ENCODE data around the gene PTRHD1.

PTRHD1 gene

DNA sequence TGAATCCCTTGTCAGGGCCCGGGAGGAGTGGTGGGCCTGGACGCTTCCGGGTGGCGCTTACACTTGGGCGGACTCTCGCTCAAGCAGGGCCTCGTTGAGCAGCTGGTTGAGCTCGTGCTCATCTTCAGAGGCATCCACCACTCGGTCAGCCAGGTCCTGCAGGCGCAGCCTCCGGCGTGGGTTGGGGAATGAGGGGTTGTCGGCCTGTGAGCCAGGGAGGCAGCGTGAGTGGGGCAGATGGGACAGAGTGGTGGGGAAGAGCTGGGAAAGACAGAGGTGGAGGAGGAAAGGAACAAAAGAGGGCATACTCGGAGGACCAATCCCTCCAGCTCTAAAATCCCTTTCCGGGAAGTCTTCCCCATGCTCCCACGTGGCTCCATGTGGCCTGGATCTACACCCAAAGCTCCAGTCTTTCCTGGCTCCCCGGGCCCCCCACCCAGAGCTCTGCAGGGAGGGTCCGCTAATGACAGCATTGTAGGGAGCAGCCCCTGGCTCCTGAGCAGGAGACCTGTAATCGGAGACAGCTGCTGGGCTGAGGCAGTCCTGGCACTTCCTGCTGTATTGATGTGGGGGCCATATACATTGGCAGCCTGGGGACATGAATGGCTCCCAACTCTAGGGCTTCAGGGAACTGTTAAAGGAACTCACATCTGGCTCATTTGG, 41.7 kb upstream of the PTRHD1 start:
- H3K36me3 ChIP-seq (ENCODE audit: control insufficient read depth, insufficient read depth, low read length), result no peaks in the 10 kb centered on the region
- no peak overlapping the region for H3K27ac ChIP-seq (ENCODE audit: low read depth, low read length)
- H3K27me3 ChIP-seq (ENCODE audit: control insufficient read depth, insufficient read depth, low read length), result no peaks in the 10 kb centered on the region
- H3K9ac ChIP-seq (ENCODE audit: low read length), result no peak overlapping the region
- H3K4me3 ChIP-seq (ENCODE audit: low read length), result no peak overlapping the region
- H3K4me1 ChIP-seq (ENCODE audit: control insufficient read depth, insufficient read depth, low read length), result no peaks in the 10 kb centered on the region

DNA sequence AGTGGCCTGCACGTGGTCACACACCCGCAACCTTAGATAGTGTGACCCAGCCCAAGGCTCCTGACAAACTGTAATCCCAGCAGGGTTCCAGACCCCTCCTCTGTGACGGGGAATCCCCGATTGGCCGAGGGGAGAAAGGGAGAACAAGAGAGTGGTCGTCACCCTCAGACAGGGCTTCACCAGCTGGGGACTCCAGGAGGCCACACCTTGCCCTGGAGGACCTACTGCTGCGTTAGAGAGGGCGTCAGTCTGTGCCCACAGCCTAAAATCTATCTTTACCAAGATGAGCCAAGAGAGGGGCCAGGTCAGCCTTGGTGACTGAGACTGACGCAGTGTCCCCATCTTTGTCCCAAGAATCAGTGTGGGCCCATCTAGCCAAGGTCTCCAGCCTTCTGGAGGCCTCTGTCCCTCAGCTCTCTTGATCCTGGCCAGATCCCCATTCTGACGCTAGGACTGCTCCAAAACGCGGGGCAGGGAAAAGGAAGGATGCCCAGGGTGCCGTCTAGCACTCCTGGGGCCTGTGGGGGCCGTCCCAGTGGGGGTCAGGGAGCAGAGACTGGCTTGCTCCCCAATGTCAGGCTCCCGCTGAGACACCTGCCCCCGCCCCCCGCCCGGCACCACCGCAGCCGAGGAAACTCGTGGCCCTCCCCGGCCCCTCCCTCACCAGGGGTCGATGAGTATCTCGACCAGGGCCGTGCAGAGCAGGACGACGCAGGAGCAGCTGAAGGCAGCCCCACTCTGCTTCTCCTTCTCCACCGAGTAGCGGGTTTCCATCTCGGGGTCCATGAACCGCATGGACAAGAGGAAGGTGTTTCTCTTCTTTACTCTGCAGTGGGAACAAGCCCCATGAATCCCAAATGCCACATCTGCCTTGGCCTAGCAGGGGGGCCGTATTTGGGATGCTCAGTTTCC, 40.9 kb upstream of the PTRHD1 start:
- Histone ChIP-seq H3K9ac (ENCODE audit: low read length) (no peak overlapping the region), H3K27ac (ENCODE audit: low read depth, low read length) (no peak overlapping the region), H3K4me3 (ENCODE audit: low read length) (no peak overlapping the region), H3K27me3 (ENCODE audit: control insufficient read depth, insufficient read depth, low read length) (no peaks in the 10 kb centered on the region), H3K36me3 (ENCODE audit: control insufficient read depth, insufficient read depth, low read length) (no peaks in the 10 kb centered on the region), H3K4me1 (ENCODE audit: control insufficient read depth, insufficient read depth, low read length) (no peaks in the 10 kb centered on the region)

DNA sequence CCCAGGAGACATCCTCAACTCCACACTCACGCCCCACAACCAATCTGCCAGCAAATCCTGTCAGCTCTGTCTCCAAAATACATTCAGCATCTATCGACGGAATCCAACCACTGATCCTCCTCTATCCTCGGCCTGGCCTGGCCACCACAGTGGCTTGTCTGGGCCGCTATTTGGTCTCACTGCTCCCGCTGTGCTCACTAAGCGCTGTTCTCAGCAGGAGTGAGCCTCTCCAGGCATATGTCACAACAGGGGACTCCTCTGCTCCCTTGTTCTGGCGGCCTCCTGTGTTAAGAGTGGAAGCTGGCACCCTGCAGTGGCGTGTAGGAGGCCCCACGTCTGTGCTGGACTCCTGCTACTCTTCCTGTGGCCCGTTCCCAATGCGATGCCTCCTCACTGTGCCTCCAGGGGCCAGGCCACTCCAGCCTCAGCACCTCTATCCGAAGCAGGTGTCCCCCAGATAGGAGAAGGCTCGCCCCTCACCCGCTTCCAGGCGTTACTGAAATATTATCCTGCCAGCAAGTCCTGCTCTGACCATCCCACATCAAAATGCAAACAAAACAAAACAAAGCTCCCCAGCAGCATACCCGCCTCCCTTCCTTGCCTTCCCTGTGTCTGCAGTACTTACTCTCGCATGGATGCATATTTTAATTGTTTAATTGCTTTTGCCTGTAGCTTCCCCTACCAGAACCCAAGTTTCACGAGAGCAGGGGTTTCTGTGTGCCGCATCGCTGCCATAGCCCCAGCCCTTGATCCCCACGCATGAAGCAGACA, 39.9 kb upstream of the PTRHD1 start:
- Histone ChIP-seq H3K27me3 (ENCODE audit: control insufficient read depth, insufficient read depth, low read length) (no peaks in the 10 kb centered on the region), H3K36me3 (ENCODE audit: control insufficient read depth, insufficient read depth, low read length) (no peaks in the 10 kb centered on the region), H3K9ac (ENCODE audit: low read length) (no peak overlapping the region), H3K4me1 (ENCODE audit: control insufficient read depth, insufficient read depth, low read length) (no peaks in the 10 kb centered on the region), H3K27ac (ENCODE audit: low read depth, low read length) (no peak overlapping the region), H3K4me3 (ENCODE audit: low read length) (no peak overlapping the region)

DNA sequence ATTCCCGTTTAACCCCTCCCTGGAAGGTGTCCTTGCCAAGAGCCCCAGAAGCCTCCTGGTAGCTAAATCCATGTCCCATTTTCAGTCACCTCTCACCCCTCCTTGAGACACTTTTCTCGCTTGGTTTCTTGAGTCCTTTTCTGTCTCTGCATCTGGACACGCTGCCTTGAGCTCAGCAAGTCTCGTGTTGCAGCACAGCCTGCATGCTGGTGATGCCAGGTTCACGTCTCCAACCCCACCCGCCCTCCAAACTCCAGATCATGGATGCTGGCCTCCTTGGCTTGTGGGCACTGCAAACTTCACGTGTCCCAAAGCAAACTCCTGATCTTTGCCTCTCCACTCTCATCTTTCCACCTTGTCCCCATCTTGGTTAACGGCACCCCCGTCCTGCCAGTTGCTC, 39.3 kb upstream of the PTRHD1 start:
- Histone ChIP-seq H3K4me3 (ENCODE audit: low read length) (no peak overlapping the region), H3K36me3 (ENCODE audit: control insufficient read depth, insufficient read depth, low read length) (no peaks in the 10 kb centered on the region), H3K9ac (ENCODE audit: low read length) (no peak overlapping the region), H3K27ac (ENCODE audit: low read depth, low read length) (no peak overlapping the region), H3K27me3 (ENCODE audit: control insufficient read depth, insufficient read depth, low read length) (no peaks in the 10 kb centered on the region), H3K4me1 (ENCODE audit: control insufficient read depth, insufficient read depth, low read length) (no peaks in the 10 kb centered on the region)

DNA sequence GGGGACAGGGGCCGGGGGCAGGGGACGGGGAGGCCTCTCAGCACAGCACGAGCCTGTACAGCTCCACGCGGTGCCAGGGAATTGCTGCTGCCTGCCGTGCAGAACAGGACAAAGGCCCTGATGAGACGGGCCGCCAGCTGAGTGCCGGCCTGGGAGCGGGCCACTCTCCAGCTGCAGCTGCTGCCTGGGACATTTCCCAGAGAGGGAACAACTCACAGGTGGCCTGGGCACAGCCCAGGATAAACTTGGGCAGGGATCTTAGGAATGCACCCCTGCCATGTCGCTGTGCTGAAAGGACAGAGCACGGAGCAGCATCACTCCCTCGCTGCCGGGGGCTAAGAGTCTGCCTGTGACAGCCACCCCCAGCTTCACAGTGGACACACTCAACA, 38.9 kb upstream of the PTRHD1 start:
- H3K27me3 ChIP-seq (ENCODE audit: control insufficient read depth, insufficient read depth, low read length), result no peaks in the 10 kb centered on the region
- H3K36me3 ChIP-seq (ENCODE audit: control insufficient read depth, insufficient read depth, low read length), result no peaks in the 10 kb centered on the region
- no peak overlapping the region for H3K4me3 ChIP-seq (ENCODE audit: low read length)
- H3K9ac ChIP-seq (ENCODE audit: low read length), result no peak overlapping the region
- H3K4me1 ChIP-seq (ENCODE audit: control insufficient read depth, insufficient read depth, low read length), result no peaks in the 10 kb centered on the region
- no peak overlapping the region for H3K27ac ChIP-seq (ENCODE audit: low read depth, low read length)

DNA sequence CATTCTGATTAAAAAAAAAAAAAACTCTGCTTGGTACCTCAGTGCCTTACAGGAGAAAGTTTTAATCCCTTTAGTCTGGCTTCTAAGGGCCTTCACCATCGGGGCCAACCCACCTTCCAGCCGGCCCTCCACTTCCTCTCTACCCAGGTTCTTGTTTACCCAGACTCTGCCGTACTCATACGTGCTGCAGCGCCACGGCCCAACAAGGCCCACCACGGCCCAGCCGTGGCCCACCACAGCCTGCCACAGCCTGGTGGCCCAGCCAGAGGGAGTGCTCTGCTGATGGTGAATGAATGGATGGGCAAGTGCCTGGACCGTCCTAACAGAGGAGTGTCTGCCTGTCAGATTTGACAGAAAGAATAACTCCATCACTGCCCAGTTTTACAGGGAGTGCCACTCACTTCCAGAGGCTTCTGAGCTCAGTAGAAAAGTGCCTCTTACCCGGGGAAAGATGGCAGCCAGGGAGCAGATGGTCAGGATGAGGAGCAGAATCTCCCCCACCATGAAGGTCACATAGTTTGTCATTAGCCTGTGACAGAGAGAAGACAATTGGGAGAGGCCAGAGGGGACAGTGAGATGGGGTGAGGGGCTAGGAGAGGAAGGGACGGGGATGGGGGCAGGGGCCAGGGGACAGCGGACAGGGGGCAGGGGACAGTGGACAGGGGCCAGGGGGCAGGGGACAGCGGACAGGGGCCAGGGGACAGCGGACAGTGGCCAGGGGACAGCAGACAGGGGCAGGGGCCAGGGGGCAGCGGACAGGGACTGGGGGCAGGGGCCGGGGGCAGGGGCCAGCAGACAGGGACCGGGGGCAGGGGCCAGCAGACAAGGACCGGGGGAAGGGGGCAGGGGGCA, 38.3 kb upstream of the PTRHD1 start:
- H3K9ac ChIP-seq (ENCODE audit: low read length), result no peak overlapping the region
- no peaks in the 10 kb centered on the region for H3K36me3 ChIP-seq (ENCODE audit: control insufficient read depth, insufficient read depth, low read length)
- no peaks in the 10 kb centered on the region for H3K27me3 ChIP-seq (ENCODE audit: control insufficient read depth, insufficient read depth, low read length)
- H3K27ac ChIP-seq (ENCODE audit: low read depth, low read length), result no peak overlapping the region
- no peak overlapping the region for H3K4me3 ChIP-seq (ENCODE audit: low read length)
- H3K4me1 ChIP-seq (ENCODE audit: control insufficient read depth, insufficient read depth, low read length), result no peaks in the 10 kb centered on the region

DNA sequence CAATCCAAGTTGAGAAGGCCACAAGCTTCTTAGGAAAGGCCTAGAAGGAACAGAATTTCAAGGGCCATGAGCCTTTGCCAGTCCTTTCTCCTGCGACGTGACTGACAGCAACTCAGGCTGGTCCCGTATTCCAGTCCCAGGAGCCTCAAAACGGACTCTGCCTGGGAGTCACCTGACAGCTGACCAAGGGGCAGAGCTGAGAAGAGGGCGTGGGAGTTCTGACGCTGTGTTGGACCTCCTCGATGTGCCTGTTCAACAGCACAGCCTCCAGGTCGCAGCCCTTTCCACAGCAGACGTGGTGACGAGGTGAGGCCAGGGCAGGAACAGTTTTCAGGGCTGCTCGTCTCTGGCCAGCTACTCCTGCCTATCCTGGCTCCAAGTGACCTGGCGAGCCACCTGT, 37.6 kb upstream of the PTRHD1 start:
- Histone ChIP-seq H3K27ac (ENCODE audit: low read depth, low read length) (no peak overlapping the region), H3K36me3 (ENCODE audit: control insufficient read depth, insufficient read depth, low read length) (no peaks in the 10 kb centered on the region), H3K4me1 (ENCODE audit: control insufficient read depth, insufficient read depth, low read length) (no peaks in the 10 kb centered on the region), H3K9ac (ENCODE audit: low read length) (no peak overlapping the region), H3K4me3 (ENCODE audit: low read length) (no peak overlapping the region), H3K27me3 (ENCODE audit: control insufficient read depth, insufficient read depth, low read length) (no peaks in the 10 kb centered on the region)

DNA sequence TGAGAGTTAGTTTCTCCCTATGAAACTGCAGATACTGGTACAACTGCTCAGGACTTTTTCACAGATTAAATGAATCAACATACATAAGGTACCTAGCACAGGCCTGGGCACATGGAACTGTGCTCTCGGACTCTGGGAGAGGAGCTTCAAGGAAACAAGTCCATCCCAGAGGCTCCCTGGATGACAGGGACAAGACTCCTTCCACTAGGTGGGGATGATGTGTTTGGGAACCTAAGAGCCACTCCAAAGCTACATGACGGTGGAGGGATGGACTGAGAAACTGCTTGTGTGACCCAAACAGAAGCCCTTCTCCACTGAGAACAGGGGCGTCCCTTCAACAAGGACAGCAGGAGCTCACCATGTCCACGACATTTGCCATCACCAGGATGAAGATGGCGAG, 37.2 kb upstream of the PTRHD1 start:
- Histone ChIP-seq H3K4me3 (ENCODE audit: low read length) (no peak overlapping the region), H3K27me3 (ENCODE audit: control insufficient read depth, insufficient read depth, low read length) (no peaks in the 10 kb centered on the region), H3K4me1 (ENCODE audit: control insufficient read depth, insufficient read depth, low read length) (no peaks in the 10 kb centered on the region), H3K27ac (ENCODE audit: low read depth, low read length) (no peak overlapping the region), H3K9ac (ENCODE audit: low read length) (no peak overlapping the region), H3K36me3 (ENCODE audit: control insufficient read depth, insufficient read depth, low read length) (no peaks in the 10 kb centered on the region)

DNA sequence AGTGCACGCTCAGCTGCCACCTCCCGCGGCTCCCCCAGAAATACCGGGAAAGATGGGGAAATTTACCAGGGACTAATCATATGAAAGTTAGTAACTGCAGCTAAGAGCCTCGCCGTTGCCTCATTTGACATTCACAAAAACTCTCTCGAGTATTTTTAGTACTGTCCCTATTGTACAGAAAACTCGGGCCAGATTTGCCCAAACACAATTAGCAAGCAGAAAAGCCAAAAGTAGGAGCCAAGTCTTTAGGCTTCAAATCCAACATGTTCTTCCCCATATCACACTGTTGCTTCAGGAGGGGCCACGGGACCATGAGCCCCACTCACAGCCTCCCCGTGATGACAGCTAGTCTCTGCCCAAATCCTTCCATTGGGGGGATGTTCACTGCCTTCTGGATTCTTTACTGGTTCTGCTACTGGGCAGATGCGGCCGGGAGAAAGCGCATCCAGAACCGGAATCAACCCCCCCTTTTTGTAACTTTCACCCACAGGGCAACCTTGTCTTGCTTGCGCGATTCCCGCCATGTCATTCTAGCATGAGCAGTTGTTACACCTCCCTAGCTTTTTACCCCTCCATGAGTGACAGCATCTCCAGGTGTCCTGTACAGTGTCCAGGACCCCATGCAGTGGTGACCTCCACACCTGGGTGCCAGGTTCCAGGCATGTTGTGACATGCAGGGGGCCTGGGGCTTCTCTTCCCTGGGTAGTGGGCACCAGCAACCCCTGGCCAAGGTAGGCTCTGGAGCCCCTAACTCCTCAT, 35.2 kb upstream of the PTRHD1 start:
- no peaks in the 10 kb centered on the region for H3K27me3 ChIP-seq (ENCODE audit: control insufficient read depth, insufficient read depth, low read length)
- H3K4me1 ChIP-seq (ENCODE audit: control insufficient read depth, insufficient read depth, low read length), result no peaks in the 10 kb centered on the region
- no peak overlapping the region for H3K9ac ChIP-seq (ENCODE audit: low read length)
- no peaks in the 10 kb centered on the region for H3K36me3 ChIP-seq (ENCODE audit: control insufficient read depth, insufficient read depth, low read length)
- no peak overlapping the region for H3K27ac ChIP-seq (ENCODE audit: low read depth, low read length)
- H3K4me3 ChIP-seq (ENCODE audit: low read length), result no peak overlapping the region

DNA sequence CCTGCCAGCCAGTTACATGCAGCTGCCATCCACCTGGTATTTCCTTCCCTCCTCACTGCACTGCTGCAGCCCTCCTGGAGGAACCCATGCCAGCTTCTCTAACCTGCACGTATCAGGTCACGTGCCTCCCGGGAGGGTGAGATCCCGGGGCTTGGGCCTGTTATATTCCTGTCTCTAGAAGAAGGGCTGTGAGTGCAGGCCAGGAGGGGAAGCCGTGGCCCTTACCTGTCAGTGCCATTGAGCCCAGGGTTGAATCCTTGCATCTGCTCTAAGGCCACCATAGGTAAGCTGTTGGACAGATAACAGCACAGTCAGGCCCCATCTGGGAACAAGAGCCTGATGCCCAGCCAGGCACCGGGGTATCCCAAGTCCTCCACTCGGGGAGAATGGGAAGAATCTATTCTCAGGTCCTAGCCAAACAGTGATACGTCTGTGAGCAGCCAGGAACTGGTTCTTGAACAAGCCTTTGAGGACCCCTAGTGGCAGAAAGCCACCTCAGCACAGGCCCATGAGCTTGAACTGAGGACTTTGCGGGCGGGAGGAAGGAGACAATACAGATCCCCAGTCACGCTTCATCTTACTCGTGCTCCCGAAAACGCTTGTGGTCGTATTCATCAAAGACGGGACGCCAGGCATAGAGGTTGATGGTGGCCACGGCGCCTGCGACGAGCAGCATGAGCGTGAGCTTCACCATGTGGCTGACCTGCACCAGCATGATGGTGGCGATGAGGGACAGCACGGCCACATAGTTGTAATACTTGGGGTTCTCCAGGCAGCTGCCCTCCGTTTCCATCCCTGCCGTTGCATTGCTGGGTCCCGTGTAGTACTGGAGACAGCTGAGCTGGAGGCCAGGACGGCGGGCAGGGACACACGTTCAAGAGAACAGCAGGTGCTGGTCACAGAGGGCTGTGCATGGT, 34.4 kb upstream of the PTRHD1 start:
- Histone ChIP-seq H3K27me3 (ENCODE audit: control insufficient read depth, insufficient read depth, low read length) (no peaks in the 10 kb centered on the region), H3K36me3 (ENCODE audit: control insufficient read depth, insufficient read depth, low read length) (peaks cover 3% of the 10 kb centered on the region), H3K9ac (ENCODE audit: low read length) (no peak overlapping the region), H3K4me1 (ENCODE audit: control insufficient read depth, insufficient read depth, low read length) (no peaks in the 10 kb centered on the region), H3K27ac (ENCODE audit: low read depth, low read length) (no peak overlapping the region), H3K4me3 (ENCODE audit: low read length) (peak overlapping the region; percentile 14)

DNA sequence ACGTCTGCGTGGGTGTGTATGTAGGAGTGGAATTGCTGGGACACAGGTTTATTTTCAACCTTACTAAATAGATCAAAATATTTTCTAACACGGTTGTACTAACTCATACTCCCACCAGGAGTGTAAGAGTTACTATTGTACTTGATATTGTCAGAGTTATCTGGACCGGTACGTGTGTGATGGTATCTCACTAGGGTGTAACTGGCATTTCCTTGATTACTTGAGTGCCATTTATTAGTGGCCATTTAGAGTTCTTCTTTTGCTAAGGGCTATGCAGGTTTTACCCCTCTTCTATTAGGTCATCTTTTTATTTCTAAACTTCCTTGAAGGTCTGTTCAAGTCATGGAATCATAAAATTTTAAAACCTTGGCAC, 33.6 kb upstream of the PTRHD1 start:
- Histone ChIP-seq H3K9ac (ENCODE audit: low read length) (no peak overlapping the region), H3K4me3 (ENCODE audit: low read length) (no peak overlapping the region), H3K27ac (ENCODE audit: low read depth, low read length) (no peak overlapping the region), H3K4me1 (ENCODE audit: control insufficient read depth, insufficient read depth, low read length) (no peaks in the 10 kb centered on the region), H3K27me3 (ENCODE audit: control insufficient read depth, insufficient read depth, low read length) (no peaks in the 10 kb centered on the region), H3K36me3 (ENCODE audit: control insufficient read depth, insufficient read depth, low read length) (peaks cover 3% of the 10 kb centered on the region)

Measured in rectal smooth muscle tissue (tissue), 1 donor.